ENCODE data around the gene CRACR2B. TPM values are rescaled to one million over a fixed set of nuclear protein-coding genes. Genes with fewer than 3 reads are reported as not detected.

Gene CRACR2B
- total RNA-seq, 3 donors from 2014 or later, result 0.18 to 0.30 (median 0.28) TPM

DNA sequence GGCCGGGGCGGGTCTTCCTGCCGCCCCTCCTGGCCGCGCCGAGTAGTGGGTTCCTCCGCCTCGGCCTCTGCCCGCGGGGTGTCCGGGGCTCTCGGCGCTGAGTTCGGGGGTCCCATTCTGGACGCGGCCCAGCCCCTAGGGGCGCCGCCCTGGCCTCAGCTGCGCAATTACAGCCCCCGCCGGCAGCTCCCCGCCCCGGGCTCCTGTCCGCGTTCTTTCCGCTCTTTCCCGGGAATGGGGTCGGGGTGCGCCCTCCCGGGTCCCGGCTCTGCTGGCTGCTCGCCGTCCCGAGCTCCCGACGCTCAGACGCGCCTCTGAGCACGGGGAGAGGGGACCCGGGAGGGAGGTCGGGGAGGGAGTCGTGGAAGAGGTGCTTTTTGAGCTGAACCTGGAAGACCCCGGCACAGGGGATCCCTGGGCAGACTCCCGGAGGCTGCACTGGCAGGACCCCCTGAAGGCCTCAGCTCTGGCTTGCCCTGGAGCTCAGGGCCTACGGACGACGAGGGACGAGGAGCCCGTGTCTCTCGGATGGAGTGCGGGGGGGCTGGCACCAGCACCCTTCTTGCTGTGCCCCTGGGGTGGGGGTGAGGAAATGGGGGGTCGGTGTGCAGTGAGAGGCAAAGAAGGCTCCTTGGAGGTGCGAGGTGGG lies 15.5 kb downstream of the CRACR2B start:
- Mint-ChIP-seq H3K27me3 (ENCODE audit: low read depth) (peaks cover 5% of the 10 kb centered on the region), H3K4me3 (peak overlapping the region; percentile 71), H3K36me3 (ENCODE audit: insufficient read depth) (no peaks in the 10 kb centered on the region), H3K9me3 (no peaks in the 10 kb centered on the region), H3K4me1 (ENCODE audit: low read depth) (peaks cover 25% of the 10 kb centered on the region)
- ATAC-seq, result peak; percentile 17 to 21
- DNase-seq, result no peak

DNA sequence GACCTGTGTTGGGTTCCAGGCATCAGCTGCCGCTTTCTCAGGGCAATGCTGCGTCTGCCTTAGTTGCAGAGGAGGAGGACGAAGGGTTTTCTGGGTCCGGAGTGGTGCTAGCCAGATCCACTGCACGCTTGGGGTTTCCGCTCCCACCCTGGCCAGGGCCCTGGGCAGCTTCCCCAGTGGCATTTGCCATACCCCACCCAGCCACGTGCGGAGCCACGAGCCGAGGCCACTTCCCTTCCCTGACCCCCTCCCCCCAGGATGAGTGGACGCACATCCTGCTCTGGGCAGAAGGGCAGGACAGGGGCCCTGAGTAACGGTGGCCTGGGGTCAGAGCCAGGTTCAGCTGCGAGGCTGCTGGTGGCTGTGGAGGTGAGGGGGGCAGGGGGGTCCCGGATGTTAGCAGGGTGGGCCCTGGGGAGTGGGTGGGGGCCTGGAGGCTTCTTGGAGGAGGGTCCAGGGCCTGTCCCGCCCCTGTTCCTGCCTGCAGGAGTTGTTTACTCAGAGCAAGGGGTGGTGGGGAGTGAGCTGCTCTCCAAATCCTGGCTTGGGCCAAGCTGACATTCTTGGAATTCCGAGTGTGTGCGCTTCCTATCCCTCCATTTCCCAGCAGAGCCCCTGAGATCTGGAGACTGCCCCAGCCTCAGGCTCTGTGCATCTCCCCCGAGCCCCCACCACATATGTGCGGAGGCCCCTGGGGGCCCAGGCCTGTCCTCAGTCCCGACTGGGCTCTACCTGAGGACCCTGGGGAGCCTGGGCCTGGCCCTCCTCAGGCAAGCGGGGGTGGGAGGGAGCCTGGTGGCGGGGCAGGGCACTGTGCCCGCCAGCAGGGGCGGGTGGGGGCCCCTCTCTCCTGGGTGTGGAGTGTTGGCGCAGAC lies 16.3 kb downstream of the CRACR2B start:
- Mint-ChIP-seq H3K4me1 (ENCODE audit: low read depth) (peaks cover 28% of the 10 kb centered on the region), H3K36me3 (ENCODE audit: insufficient read depth) (no peaks in the 10 kb centered on the region), H3K9me3 (no peaks in the 10 kb centered on the region), H3K27me3 (ENCODE audit: low read depth) (peaks cover 10% of the 10 kb centered on the region), H3K4me3 (peak overlapping the region; percentile 71)
- ATAC-seq, result no peak
- no peak for DNase-seq

DNA sequence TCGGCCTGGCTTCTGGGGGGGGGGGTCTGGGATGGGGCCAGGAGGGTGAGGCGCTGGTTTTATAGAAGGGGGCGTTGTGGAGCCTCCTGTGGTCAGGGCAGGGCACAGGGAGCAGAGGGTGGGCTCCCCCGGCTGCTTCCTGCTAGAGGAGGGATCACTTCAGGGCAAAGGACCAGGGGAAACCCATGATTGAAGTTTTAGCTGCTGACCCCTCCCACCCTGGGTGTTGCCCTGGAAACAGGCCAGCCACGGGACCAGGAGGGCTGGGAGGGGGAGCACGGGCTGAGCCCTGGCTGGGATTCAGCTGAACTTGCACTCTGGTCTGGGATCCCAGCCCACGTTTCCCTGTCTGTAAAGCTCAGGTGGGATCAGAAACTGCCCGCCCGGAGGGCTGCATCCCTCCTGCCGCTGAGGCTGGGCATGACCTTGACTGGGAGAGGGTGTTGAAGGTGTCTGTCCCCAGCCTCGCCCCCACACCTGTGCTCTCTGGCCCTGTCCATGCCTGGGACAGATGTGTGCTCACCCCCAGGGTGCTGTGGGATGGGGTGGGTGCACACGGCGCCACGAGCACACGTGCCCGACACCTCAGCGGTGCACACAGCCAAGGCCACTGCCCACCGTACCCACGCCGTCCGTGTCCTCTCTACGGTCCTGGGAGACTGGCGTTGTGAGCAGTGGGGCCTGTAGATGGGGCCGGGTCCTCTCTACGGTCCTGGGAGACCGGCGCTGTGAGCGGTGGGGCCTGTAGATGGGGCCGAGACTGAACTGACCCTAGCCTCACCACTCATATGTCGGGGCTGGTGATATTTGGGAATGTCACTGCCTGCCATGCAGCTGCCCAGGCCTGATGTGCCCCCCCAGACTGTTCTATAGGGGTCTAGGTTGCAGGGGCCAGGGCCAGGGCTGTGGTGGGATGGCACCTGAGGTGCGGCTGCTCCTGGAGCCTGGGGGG lies 17.2 kb downstream of the CRACR2B start:
- Mint-ChIP-seq H3K4me1 (ENCODE audit: low read depth) (peaks cover 28% of the 10 kb centered on the region), H3K36me3 (ENCODE audit: insufficient read depth) (no peaks in the 10 kb centered on the region), H3K27me3 (ENCODE audit: low read depth) (peaks cover 10% of the 10 kb centered on the region), H3K4me3 (no peak overlapping the region), H3K9me3 (no peaks in the 10 kb centered on the region)
- ATAC-seq, result no peak
- no peak for DNase-seq

DNA sequence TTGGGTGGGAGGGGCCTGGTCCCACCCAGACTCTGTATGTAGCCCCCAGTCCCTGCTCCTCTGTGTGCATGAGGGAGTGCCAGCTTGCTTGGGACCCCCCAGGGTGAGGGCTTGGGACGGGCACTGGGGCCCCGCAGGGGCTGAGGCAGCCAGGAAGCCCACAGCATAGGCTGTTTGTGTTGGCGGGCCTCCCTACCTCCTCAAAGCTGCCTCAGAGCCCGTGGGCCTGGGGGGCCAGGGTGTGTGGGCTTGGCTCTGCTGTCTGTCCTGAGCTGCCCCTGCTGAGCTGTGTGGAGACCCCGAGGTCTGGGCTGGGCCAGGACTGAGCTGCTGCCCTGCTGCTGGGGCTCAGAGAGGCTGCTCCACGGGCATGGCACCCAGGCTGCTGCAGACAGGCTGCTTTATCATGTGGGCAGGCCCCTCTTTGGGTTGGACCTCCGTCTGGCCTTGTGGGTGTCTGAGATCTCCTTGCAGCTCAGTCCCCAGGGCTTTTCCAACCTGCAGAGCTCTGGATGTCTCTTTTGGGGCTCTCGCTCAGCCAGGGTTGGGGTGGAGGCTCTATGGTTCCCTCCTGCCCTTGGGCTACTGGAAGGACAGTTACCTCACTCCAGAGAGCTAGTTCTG lies 18.3 kb downstream of the CRACR2B start:
- Mint-ChIP-seq H3K9me3 (no peaks in the 10 kb centered on the region), H3K4me1 (ENCODE audit: low read depth) (peaks cover 18% of the 10 kb centered on the region), H3K36me3 (ENCODE audit: insufficient read depth) (no peaks in the 10 kb centered on the region), H3K27me3 (ENCODE audit: low read depth) (peaks cover 10% of the 10 kb centered on the region), H3K4me3 (no peak overlapping the region)
- DNase-seq (no peak), ATAC-seq (no peak)

DNA sequence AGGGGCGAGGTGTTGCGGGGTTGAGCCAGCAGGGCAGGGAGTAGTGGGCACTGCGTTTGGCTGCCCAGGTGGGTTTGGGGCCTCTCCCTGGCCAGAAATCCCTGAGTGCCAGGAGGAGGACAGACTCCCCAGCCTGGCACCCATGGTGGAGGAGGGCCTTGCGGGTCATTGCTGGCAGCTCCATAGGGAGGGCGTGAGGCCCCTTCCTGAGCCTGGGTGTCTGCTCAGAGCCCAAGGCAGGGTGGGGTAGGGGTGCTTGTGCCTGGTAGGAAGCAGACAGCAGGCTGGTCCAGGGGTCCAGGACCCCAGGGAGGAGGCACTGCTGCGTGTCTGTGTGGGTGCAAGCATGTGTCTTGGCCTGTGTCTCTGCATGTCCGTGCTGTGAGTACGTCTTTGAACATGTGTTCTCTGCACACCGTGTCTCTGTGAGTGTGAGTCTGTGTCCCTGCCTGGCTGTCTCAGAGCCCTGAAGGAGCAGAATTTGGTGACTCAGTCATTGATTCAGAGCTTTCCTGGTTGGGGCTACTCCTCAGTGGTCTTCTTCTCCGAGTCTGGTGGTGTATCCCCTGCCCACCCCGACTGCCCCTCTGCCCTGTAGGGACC lies 18.9 kb downstream of the CRACR2B start:
- Mint-ChIP-seq H3K36me3 (ENCODE audit: insufficient read depth) (no peaks in the 10 kb centered on the region), H3K4me1 (ENCODE audit: low read depth) (peaks cover 12% of the 10 kb centered on the region), H3K9me3 (no peaks in the 10 kb centered on the region), H3K4me3 (no peak overlapping the region), H3K27me3 (ENCODE audit: low read depth) (peaks cover 10% of the 10 kb centered on the region)
- ATAC-seq (no peak), DNase-seq (no peak)

DNA sequence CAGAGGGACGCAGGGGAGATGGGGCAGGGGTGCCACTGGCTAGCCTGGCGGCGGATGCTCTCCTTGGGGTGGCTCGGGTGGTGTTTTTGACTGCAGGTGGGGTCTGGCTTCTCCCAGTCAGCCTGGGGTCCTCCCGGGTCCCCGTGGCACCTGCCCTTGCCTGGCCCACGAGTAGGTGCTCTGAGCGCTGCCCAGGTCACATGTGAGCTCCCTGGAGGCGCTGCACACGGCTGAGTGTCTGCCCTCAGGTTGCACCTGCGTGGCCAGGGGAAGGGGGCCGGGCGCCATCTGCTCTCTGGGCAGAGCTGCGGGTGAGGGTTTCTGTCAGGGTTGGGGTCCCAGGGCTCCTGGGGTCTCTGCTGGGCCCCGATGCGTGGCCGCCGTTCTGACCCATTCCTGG lies 20.2 kb downstream of the CRACR2B start:
- Mint-ChIP-seq H3K27me3 (ENCODE audit: low read depth) (peaks cover 10% of the 10 kb centered on the region), H3K4me1 (ENCODE audit: low read depth) (peaks cover 12% of the 10 kb centered on the region), H3K36me3 (ENCODE audit: insufficient read depth) (no peaks in the 10 kb centered on the region), H3K9me3 (no peaks in the 10 kb centered on the region), H3K4me3 (no peak overlapping the region)
- DNase-seq (no peak), ATAC-seq (no peak)

DNA sequence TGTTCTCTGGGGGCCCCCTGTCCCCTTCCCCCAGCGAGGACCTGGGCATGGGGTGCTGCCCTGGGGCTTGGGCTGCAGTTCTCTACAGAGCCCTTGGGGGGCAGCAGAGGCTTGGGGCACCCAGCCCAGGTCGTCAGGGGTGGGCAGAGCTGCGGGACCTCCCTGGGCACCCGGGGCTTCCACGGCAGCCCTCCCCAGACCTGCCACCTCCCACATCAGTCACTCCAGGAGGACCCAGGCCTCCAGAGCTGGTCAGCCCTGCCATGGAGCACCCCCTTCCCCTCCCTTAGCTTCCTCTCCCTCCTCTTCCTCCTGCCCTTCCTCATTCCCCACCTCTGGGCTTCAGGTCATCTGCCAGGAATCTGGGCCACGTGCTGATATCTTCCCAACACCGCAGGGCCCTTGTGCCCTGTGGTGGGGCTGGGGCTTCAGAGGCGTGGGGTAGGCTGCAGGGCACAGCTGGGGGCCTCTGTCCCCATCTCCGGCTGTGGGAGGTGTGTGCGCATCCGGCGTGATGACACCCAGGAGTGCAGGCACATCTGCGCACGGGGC lies 20.7 kb downstream of the CRACR2B start:
- DNase-seq (peak; percentile 60), ATAC-seq (peak; percentile 57 to 76)
- peaks cover 10% of the 10 kb centered on the region for H3K4me1 Mint-ChIP-seq (ENCODE audit: low read depth)
- H3K4me3 Mint-ChIP-seq, result peak overlapping the region; percentile 54
- H3K9me3 Mint-ChIP-seq, result no peaks in the 10 kb centered on the region
- peaks cover 8% of the 10 kb centered on the region for H3K27me3 Mint-ChIP-seq (ENCODE audit: low read depth)
- no peaks in the 10 kb centered on the region for H3K36me3 Mint-ChIP-seq (ENCODE audit: insufficient read depth)

DNA sequence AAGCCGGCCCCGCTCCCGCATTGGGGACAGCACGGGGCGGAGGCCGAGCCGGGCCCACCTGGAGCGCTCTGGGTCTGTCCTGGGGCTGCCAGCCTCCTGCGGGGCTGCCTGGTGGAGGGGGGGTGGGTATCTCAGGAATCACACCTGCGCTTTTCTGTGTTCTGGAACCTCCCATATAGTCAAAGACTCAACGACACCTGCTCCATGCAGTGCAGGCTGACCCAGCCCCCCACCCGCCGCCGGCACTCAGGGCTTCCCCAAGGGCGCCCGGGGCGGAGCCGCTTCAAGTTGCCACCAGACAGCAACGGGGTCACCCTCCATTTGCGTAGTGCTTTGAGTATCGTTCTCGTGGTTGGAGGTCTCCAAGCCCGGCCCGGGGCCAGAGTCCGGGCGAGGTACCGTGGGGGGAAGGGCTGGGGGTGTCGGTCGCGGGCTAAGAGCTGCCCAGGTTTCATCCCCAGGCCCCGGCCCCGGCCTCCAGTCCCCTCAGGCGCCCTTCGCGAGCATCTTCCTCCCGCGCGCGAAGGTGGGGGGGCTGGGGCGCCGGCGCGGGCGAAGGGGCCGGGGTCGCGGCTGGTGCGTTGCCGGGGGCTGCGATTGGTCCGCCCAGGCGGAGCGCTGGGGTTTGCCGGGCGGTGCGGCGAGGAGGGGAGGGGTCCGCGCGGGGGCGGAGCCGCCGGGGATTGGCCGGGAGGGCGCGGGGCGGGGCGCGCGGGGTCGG lies 21.5 kb downstream of the CRACR2B start:
- Mint-ChIP-seq H3K4me1 (ENCODE audit: low read depth) (peaks cover 5% of the 10 kb centered on the region), H3K27me3 (ENCODE audit: low read depth) (peaks cover 8% of the 10 kb centered on the region), H3K9me3 (no peaks in the 10 kb centered on the region), H3K36me3 (ENCODE audit: insufficient read depth) (no peaks in the 10 kb centered on the region), H3K4me3 (peak overlapping the region; percentile 65)
- DNase-seq, result peak; percentile 34
- peak; percentile 37 to 53 for ATAC-seq

DNA sequence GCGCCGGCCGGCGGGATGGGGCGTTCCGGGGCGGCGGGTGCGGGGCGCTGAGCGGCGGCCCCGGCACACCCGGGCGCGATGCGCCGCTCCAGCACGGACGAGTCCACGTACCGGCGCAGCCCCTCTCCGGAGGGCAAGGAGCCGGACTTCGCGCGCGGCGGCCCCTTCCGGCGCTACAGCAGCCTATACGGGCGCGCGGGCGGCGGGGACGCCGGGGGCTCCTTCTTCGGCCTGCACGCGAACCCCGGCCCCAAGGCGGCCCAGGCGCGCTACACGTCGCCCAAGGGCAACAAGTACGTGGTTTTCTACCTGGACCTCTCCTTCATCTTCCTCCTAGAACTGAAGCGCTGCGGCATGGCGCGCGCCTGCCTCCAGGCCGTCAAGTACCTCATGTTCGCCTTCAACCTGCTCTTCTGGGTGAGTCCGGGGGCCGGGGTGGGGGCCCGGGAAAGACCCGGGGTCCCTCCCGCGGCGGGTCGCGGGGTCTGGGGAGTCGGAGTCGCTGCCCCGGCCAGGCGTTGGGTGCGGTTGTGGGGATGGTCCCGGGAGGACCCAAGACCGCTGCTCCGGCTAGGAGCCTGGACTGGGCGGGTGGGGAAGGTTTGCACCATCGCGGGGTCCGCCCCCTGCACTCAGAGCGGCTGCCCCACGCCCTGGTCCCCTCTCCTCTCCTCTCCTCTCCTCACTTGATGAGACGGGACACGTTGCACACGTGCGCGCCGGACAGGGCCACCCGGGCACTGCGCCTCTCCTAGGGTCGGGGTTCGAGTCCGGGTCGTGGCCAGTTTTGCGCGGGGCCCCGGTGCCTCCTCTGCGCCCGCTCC lies 22.4 kb downstream of the CRACR2B start:
- DNase-seq (no peak), ATAC-seq (peak; percentile 29)
- H3K9me3 Mint-ChIP-seq, result no peaks in the 10 kb centered on the region
- H3K27me3 Mint-ChIP-seq (ENCODE audit: low read depth), result peaks cover 8% of the 10 kb centered on the region
- H3K36me3 Mint-ChIP-seq (ENCODE audit: insufficient read depth), result no peaks in the 10 kb centered on the region
- H3K4me3 Mint-ChIP-seq, result peak overlapping the region; percentile 45
- peaks cover 5% of the 10 kb centered on the region for H3K4me1 Mint-ChIP-seq (ENCODE audit: low read depth)

DNA sequence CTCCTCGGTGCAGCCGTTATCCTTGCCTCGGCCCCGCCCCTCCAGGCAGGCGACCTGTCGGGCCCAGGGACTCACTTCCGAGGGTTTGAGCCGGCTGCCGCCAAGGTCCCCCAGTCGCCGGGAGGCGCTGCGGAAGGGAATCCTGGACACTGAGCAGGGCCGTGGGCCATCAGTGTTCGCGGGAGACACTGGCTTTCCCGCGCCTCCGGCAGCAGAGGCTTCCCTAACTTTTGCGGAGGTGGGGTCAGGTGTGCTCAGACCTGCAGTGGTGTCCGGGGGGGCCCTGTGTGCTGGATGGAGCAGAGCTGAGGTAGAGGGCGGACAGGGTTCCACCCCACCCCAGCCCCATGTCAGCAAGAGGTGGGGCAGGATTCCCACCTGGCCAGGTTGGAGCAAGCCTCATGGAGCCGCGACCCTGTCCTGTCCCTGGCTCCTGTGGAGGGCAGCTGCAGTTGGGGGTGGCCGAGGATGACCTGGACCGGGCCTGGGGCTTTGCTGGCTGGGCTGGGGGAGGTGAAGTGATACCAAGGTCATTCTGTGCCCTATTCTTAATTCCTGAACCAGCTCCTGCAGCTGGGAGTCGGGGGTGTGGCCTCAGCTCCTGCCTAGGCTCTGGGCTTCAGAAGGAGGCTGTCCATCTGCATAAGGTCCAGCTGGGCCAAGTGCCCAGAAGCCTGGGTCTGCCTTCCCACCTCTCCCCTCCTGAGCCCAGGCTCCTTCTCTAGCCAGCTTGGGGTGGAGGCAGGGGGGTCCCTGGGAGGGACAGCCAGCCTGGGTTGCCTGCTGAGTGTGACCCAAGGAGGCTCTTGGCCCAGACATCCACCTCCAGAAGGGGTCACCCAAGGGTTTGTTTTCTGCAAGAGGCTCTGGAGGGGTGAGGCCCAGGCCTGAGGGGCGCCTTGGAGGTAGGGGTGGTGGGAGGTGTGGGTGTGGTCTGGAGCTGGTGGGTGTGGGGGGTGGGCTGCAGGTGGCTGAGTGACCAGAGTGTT lies 23.4 kb downstream of the CRACR2B start:
- Mint-ChIP-seq H3K36me3 (ENCODE audit: insufficient read depth) (no peaks in the 10 kb centered on the region), H3K4me1 (ENCODE audit: low read depth) (peaks cover 5% of the 10 kb centered on the region), H3K4me3 (no peak overlapping the region), H3K27me3 (ENCODE audit: low read depth) (peaks cover 8% of the 10 kb centered on the region), H3K9me3 (no peaks in the 10 kb centered on the region)
- ATAC-seq (no peak), DNase-seq (no peak)

DNA sequence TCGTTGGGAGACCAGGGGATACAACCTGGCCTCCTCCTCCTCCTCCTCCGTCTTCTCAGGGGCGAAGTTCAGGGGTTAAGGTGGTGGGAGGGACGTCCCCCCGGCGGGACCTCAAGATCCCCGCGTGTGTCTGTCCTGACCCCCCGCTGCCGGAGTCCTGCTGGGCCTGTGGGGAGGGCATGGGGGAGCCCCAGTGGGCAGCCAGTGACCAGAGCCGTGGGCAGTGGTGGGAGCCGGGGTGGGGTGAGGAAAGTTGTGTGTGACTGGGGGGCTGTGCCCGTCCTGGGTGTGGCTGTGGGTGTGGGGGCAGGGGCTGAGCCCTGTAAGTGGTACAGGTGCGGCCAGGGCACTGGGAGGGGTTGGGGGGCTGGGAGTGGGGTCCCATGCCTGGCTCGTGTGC lies 25.0 kb downstream of the CRACR2B start:
- ATAC-seq (no peak), DNase-seq (no peak)
- Mint-ChIP-seq H3K27me3 (ENCODE audit: low read depth) (peaks cover 5% of the 10 kb centered on the region), H3K4me1 (ENCODE audit: low read depth) (peaks cover 9% of the 10 kb centered on the region), H3K4me3 (no peak overlapping the region), H3K36me3 (ENCODE audit: insufficient read depth) (no peaks in the 10 kb centered on the region), H3K9me3 (no peaks in the 10 kb centered on the region)
